Fibroblast of lung (primary cell): ENCODE data around the gene STMP1.

ENCODE experiments used
- CTCF ChIP-seq, 2 donors: IDR thresholded peaks in 1 of 2; conservative IDR thresholded peaks in 1 of 2; 1 replicate in 1 of 2; 2 replicates in 1 of 2; pipeline ENCODE4 v1.5.1; 2011 to 2012; ENCODE audit warnings: low read length in 2 of 2, control low read depth in 1 of 2, inconsistent platforms in 1 of 2, low read depth in 1 of 2, mild to moderate bottlenecking in 1 of 2
- EZH2 ChIP-seq: IDR thresholded peaks from 2 replicates; pipeline ENCODE4 v1.5.1; 2012; ENCODE audit warnings: low read length, control low read depth, mild to moderate bottlenecking; ENCODE audit errors: missing control alignments

- TF ChIP-seq CTCF (conservative IDR thresholded peaks at IDR 0.05 in 1 of 2, IDR thresholded peaks at IDR 0.05 in 1 of 2; ENCODE audit: low read depth in 1 of 2, low read length in 2 of 2) (no peak), EZH2 (no peak)
These were observed 14.1 kb upstream of the STMP1 start for GRCh38 chr7:135648235-135648634.
